HG03025 (cell line): ENCODE measurements around the gene ADAM11.
"Not testable (repeated sequence)": the region's sequence is repeated elsewhere in the genome, so short reads cannot be mapped to it uniquely, and the experiment has no call there.

Experiments
- ATAC-seq: cut with Tn5 transposase; IDR thresholded peaks from one replicate; pipeline ENCODE4 v1.9.1; 2021; ENCODE audit warnings: mild to moderate bottlenecking, moderate library complexity; ENCODE audit not compliant: unreplicated experiment, low FRiP score

The ADAM11 gene

GRCh38 chr17:44755180-44755579 lies 3.6 kb upstream of the ADAM11 start:
- ATAC-seq, result not testable (repeated sequence)

GRCh38 chr17:44757045-44757917 lies 1.5 kb upstream of the ADAM11 start:
- ATAC-seq, result no peak

- ATAC-seq, result no peak
Observed at GRCh38 chr17:44757918-44758413, 822 bp upstream of the ADAM11 start.

GRCh38 chr17:44759086-44759915 lies 513 bp downstream of the ADAM11 start:
- no peak for ATAC-seq

GRCh38 chr17:44759916-44760243 lies 1.1 kb downstream of the ADAM11 start:
- no peak for ATAC-seq

- no peak for ATAC-seq
Observed at GRCh38 chr17:44760474-44761308, 1.9 kb downstream of the ADAM11 start.

GRCh38 chr17:44761932-44762810 lies 3.4 kb downstream of the ADAM11 start:
- no peak for ATAC-seq

GRCh38 chr17:44763170-44763569 lies 4.4 kb downstream of the ADAM11 start:
- ATAC-seq, result no peak

GRCh38 chr17:44765965-44766364 lies 7.2 kb downstream of the ADAM11 start:
- ATAC-seq, result no peak

GRCh38 chr17:44766409-44767038 lies 7.7 kb downstream of the ADAM11 start:
- ATAC-seq, result no peak

GRCh38 chr17:44767493-44767892 lies 8.7 kb downstream of the ADAM11 start:
- no peak for ATAC-seq

GRCh38 chr17:44768505-44769142 lies 9.8 kb downstream of the ADAM11 start:
- no peak for ATAC-seq

GRCh38 chr17:44769230-44769629 lies 10.4 kb downstream of the ADAM11 start:
- ATAC-seq, result no peak

GRCh38 chr17:44769647-44770084 lies 10.9 kb downstream of the ADAM11 start:
- ATAC-seq, result no peak

GRCh38 chr17:44770166-44770925 lies 11.6 kb downstream of the ADAM11 start:
- ATAC-seq, result no peak

GRCh38 chr17:44772308-44773045 lies 13.7 kb downstream of the ADAM11 start:
- ATAC-seq, result no peak

- ATAC-seq, result no peak
Observed at GRCh38 chr17:44773140-44773539, 14.4 kb downstream of the ADAM11 start.
